Mucosa of stomach (tissue), 1 donor: ENCODE results near the gene MDN1.
"Not testable (repeated sequence)": the region's sequence is repeated elsewhere in the genome, so short reads cannot be mapped to it uniquely, and the experiment has no call there.

Source experiments
- H3K27me3 ChIP-seq: one replicate; pipeline ENCODE4 v1.7.0; 2013; ENCODE audit warnings: mild to moderate bottlenecking, low read length; ENCODE audit not compliant: control insufficient read depth, insufficient read depth
- H3K36me3 ChIP-seq: one replicate; pipeline ENCODE4 v1.7.0; 2013; ENCODE audit warnings: low read length; ENCODE audit not compliant: control insufficient read depth, insufficient read depth
- H3K4me1 ChIP-seq: one replicate; pipeline ENCODE4 v1.7.0; 2013; ENCODE audit warnings: mild to moderate bottlenecking, low read length; ENCODE audit not compliant: control insufficient read depth, insufficient read depth
- H3K4me3 ChIP-seq: one replicate; pipeline ENCODE4 v1.7.0; 2013; ENCODE audit warnings: low read length
- H3K9ac ChIP-seq: one replicate; pipeline ENCODE4 v1.7.0; 2013; ENCODE audit warnings: mild to moderate bottlenecking, low read length, moderate library complexity
- H3K9me3 ChIP-seq: one replicate; pipeline ENCODE4 v1.7.0; 2013; ENCODE audit warnings: mild to moderate bottlenecking, low read length, moderate library complexity; ENCODE audit not compliant: control insufficient read depth
- donor health status: Pancreatic carcinoma.

Gene MDN1

DNA sequence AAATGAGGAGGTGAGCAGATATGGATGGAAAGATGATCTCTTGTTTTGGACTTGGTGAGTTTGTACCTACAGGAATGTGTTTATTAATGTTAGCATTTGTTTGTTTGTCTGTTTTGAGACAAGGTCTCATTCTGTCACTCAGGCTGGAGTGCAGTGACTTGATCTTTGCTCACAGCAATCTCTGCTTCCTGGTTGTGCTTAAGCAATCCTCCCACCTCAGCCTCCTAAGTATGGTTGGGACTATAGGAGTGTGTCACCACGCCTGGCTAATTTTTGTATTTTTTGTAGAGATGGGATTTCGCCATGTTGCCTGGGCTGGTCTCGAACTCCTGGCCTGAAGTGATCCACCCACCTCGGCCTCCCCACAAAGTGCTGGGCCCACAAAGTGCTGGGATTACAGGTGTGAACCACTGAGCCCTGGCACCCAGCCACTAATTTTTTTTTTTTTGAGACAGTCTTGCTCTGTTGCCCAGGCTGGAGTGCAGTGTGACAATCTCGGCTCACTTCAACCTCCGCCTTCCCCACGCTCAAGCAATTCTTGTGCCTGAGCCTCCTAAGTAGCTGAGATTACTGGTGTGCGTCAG, 17.1 kb upstream of the MDN1 start:
- Histone ChIP-seq H3K9me3 (no peaks in the 10 kb centered on the region), H3K36me3 (no peaks in the 10 kb centered on the region)

DNA sequence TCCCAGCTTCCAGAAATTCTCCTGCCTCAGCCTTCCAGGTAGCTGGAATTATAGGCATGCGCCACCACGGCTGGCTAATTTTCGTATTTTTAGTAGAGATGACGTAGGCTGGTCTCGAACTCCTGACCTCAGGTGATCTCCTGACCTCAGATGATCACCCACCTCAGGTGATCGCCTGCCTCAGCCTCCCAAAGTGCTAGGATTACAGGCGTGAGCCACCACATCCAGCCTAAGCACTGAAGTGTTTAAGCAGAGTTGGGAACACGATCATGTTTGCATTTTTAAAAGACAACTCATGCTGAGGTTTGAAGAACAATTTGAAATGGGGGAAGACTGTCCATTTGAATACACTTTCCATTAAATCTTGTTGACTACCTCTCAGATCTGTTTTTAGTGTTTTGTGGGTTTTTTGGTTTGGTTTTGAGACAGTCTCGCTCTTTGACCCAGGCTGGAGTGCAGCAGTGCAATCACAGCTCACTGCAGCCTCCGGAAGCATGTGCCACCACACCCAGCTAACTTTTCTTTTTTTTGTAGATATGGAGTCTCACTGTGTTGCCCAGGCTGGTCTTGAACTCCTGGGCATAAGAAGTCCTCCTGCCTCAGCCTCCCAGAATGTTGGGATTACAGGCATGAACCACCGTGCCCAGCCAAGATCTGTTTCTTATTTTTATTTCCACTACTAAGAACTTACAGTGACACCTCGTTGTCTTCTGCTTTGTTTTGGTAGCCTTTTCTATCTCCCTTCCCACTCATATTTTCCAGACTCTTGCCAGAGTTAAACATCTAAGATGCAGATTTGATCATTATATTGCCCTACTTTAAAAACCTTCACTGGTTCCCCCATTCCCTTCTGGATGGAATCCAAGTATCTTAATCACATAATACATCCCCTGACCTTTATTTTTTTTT, 15.5 kb upstream of the MDN1 start:
- Histone ChIP-seq H3K4me3 (no peak overlapping the region), H3K27me3 (no peaks in the 10 kb centered on the region), H3K4me1 (peaks cover 7% of the 10 kb centered on the region), H3K36me3 (no peaks in the 10 kb centered on the region), H3K9me3 (no peaks in the 10 kb centered on the region), H3K9ac (no peak overlapping the region)

More for the DNA sequence above, 17.1 kb upstream of the MDN1 start:
- Histone ChIP-seq H3K4me1 (no peaks in the 10 kb centered on the region), H3K4me3 (no peak overlapping the region), H3K27me3 (no peaks in the 10 kb centered on the region), H3K9ac (no peak overlapping the region)

DNA sequence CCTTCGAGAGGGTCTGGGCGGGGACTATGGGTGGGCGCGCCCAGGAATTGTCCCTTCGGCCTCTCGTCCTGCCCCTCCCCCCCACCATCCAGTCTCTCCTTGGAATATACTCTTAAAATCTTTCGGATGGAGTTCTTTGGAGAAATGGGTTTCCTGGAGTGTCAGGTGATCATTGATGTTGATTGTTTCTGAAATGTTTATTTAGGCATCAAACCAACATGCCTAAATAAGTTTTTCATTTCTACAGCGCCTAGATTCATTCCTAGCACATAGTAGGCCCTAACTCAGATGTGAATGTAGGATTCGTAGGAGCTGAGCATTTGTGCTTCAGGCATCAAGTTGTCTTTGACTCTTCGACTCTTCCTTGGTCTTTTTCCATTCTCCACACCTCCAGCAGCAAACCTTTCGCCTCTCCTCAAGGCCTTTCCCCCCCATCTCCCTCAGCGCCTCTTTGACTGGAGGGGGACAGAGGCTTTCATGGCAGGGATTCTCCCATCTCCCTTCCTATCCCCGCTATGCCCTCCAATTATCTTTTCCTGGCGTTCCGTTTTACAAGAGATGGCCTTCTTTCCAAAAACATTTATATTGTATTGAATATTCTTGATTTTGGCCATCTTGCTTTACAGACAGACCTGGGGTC, 10.7 kb upstream of the MDN1 start:
- Histone ChIP-seq H3K4me3 (peak overlapping the region; percentile 52), H3K9me3 (no peaks in the 10 kb centered on the region), H3K9ac (peak overlapping the region; percentile 93), H3K4me1 (peaks cover 7% of the 10 kb centered on the region), H3K27me3 (no peaks in the 10 kb centered on the region), H3K36me3 (no peaks in the 10 kb centered on the region)

DNA sequence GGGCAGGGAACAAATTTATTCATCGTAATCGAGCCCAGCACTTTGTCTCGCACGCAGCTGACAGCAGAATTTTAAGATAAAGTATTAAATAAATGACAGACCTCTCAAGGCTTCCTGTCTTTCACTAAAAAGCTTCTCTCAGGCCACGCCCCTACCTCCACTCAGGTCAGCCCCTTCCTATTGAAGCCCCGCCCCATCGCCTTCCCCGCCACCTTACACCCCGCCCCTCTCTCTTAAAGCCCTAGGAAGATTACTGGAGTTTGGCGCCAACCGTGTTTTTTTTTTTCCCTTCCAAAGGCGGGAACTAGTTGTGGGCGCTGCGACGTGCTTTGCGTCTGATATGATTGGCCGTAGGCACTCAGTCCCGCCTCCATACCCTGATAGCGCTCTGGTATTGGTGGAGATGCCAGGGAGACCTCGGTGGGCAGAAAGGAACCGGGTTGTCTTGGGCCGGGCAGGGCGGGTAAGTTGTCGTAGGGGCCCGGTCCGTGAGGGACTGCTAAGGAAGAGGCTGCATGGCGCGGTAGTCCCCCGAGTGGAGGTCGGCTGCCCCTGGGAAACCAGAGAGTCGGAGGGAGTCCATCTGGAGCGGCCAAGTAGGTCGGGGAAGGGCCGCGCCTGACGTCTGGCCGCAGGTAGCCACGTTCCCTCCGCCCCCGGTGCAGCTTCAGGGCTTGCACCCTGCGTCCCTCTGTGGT, 10.0 kb upstream of the MDN1 start, which contains the start of gene CASP8AP2:
TSS of gene CASP8AP2 (plus strand) at position 409 of the 698 bp plus-strand sequence.
- Histone ChIP-seq H3K4me3 (peak within 1 kb of the TSS; percentile 94), H3K9ac (peak within 1 kb of the TSS; percentile 93), H3K9me3 (no peaks in the 10 kb centered on the region)

DNA sequence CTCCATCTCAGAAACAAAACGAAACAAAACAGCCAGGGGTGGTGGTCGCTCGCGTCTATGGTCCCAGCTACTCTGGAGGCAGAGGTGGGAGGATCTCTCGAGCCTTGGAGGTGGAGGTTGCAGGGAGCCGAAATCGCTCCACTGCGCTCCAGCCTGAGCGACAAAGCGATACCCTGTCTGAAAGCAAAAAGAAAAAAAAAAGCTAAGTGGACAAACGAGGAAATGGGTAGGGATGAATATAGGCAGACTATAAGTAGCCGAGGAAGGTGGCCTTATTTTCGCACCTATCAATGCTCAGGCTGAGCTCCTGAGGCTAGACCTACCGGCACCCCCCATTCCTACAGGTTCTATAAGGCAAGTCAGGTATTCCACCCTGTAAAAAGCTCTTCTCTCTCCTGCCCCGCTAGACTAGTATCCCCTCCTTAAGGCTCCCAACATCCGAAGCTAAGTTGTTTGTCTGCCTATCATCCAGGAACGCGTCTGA, 9.4 kb upstream of the MDN1 start:
- Histone ChIP-seq H3K36me3 (no peaks in the 10 kb centered on the region), H3K27me3 (no peaks in the 10 kb centered on the region), H3K4me3 (peak overlapping the region; percentile 94), H3K9ac (peak overlapping the region; percentile 93), H3K4me1 (peaks cover 7% of the 10 kb centered on the region), H3K9me3 (no peaks in the 10 kb centered on the region)

More for the DNA sequence above, 10.0 kb upstream of the MDN1 start, which contains the start of gene CASP8AP2:
- no peaks in the 10 kb centered on the region for H3K27me3 ChIP-seq
- no peaks in the 10 kb centered on the region for H3K36me3 ChIP-seq
- peaks cover 7% of the 10 kb centered on the region for H3K4me1 ChIP-seq

DNA sequence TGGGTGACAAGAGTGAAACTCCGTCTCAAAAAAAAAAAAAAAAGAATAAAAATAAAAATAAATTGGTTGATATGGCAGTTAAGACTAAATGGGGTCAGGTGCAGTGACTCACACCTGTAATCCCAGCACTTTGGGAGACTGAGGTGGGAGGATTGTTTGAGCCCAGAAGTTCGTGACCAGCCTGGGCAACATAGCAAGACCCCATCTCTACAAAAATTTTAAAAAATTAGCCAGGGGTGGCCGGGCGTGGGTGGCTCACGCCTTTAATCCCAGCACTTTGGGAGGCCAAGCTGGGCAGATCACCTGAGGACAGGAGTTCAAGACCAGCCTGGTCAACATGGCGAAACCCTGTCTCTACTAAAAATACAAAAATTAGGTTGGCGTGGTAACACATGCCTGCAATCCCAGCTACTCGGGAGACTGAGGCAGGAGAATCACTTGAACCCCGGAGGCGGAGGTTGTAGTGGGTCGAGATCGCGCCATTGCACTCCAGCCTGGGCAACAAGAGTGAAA, 8.9 kb upstream of the MDN1 start:
- H3K36me3 ChIP-seq, H3K9me3 ChIP-seq, H3K4me1 ChIP-seq, H3K27me3 ChIP-seq: not testable (repeated sequence)
- Histone ChIP-seq H3K9ac (peak overlapping the region; percentile 93), H3K4me3 (peak overlapping the region; percentile 94)

DNA sequence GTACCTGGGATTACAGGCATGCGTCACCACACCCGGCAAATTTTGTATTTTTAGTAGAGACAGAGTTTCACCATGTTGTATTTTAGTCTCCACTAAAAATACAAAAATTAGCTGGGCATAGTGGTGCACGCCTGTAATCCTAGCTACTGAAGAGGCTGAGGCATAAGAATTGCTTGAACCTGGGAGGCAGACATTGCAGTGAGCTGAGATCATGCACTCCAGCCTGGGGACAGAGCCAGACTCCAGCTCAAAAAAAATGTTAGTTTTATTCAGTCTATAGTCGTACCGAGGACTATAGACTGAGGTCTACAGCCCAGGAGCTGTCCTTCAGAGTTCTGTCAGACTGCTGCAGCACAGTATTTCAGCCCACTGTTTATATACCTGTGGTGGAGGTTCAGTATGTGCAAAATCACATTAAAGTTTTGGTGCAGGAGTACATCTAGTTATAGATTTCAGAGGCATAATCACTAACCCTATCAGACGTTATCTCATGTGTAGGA, 6.5 kb upstream of the MDN1 start:
- Histone ChIP-seq H3K27me3 (no peaks in the 10 kb centered on the region), H3K36me3 (no peaks in the 10 kb centered on the region), H3K9ac (no peak overlapping the region), H3K4me3 (no peak overlapping the region), H3K4me1 (peaks cover 7% of the 10 kb centered on the region), H3K9me3 (no peaks in the 10 kb centered on the region)

DNA sequence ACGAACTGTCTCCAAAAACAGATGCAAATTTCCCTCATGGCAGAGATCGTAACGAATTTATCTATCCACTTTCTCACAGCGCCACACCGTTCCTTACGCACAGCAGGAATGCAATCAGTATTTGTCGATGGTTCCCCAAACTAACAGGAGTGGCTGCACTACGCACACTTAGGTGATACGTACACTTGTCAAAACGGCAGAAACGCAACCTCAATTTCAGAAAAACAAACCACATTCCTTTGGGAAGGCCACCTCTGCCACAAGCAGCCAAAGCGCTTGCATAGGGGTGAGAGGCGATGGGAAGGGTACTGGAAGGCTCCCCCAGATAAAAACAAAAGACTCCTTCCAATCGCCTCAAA, 638 bp downstream of the MDN1 start:
- H3K9me3 ChIP-seq = no peaks in the 10 kb centered on the region
- H3K9ac ChIP-seq = peak overlapping the region; percentile 72
- H3K27me3 ChIP-seq = no peaks in the 10 kb centered on the region
- no peaks in the 10 kb centered on the region for H3K36me3 ChIP-seq
- peak overlapping the region; percentile 90 for H3K4me3 ChIP-seq
- H3K4me1 ChIP-seq = peaks cover 4% of the 10 kb centered on the region

DNA sequence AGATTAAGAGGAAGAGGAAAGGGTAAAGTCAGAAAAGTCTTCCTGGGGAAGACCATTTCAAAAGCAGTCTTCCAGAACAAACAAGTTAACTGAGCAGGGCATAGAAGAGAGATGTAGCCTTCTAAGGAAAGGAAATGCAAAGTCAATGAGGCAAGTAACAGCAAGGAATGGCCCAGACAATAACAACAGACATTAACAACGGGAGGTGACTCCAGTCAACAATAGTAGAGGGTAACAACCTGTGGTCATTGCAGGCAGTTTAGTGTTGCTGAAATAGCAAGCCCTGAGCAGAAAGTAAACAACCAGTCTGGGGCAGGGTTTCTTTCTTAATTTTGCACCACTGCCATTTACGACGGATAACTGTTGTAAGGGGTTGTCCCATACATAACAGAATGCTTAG, 2.1 kb downstream of the MDN1 start:
- H3K4me1 ChIP-seq = peaks cover 4% of the 10 kb centered on the region
- H3K9ac ChIP-seq = no peak overlapping the region
- H3K36me3 ChIP-seq = no peaks in the 10 kb centered on the region
- no peaks in the 10 kb centered on the region for H3K9me3 ChIP-seq
- no peaks in the 10 kb centered on the region for H3K27me3 ChIP-seq
- H3K4me3 ChIP-seq = no peak overlapping the region

DNA sequence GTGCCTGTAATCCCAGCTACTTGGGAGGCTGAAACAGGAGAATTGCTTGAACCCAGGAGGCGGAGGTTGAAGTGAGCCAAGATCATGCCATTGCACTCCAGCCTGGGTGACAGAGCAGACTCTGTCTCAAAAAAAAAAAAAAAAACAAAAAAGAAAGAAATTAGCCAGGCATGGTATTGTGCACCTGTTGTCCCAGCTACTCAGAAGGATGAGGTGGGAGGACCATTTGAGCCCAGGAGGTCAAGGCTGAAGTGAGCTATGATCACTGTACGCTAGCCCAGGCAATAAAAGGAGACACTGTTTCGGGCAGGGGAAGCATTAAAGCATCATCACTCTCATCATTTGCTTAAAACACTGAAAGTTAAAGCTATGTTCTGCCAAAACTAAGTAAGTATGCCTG, 6.2 kb downstream of the MDN1 start:
- not testable (repeated sequence) for H3K9ac ChIP-seq, H3K36me3 ChIP-seq

DNA sequence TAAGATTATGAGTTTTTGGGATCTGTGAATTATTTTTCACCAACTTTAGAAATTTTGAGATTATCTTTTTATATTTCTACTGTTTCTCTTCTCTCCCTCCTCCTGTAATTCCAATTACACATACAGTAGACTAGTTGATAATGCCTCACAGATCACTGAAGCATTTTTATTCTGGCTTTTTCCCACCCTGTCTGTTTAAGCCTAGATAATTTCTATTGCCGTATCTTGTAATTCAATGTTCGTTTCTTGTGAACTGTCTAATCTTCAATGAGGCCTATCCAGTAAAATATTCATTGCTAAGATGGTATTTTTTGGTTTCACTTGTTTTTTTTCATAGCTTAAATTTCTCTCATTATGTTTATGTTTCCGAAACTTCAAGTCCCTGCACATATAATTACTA, 12.0 kb downstream of the MDN1 start:
- no peaks in the 10 kb centered on the region for H3K9me3 ChIP-seq
- no peaks in the 10 kb centered on the region for H3K4me1 ChIP-seq
- no peaks in the 10 kb centered on the region for H3K36me3 ChIP-seq
- no peak overlapping the region for H3K4me3 ChIP-seq
- H3K27me3 ChIP-seq = no peaks in the 10 kb centered on the region
- no peak overlapping the region for H3K9ac ChIP-seq

More for the DNA sequence above, 6.2 kb downstream of the MDN1 start:
- not testable (repeated sequence) for H3K4me3 ChIP-seq, H3K9me3 ChIP-seq, H3K4me1 ChIP-seq, H3K27me3 ChIP-seq
